ENCODE data around the gene NKX2-4.

GRCh38 chr20:21437248-21437647 is 39.9 kb upstream of the NKX2-4 start:
- no peak for TF ChIP-seq CTCF (IDR thresholded peaks at IDR 0.05)
- no peak for TF ChIP-seq POLR2A (IDR thresholded peaks at IDR 0.05)
- TF ChIP-seq POLR2AphosphoS5 (IDR thresholded peaks at IDR 0.05; ENCODE audit: insufficient read depth in 1 of 2, low read depth in 1 of 2): no peak

All from vagina (tissue), 2 donors.